SK-N-SH (cell line): ENCODE results near the gene POGZ. TPM values are rescaled to one million over a fixed set of nuclear protein-coding genes. Genes with fewer than 3 reads are reported as not detected.

Experiments used
- CTCF ChIA-PET: fragments of 300-600, 350-600 bp; formaldehyde crosslinking; extraction: SDS; loops from one replicate; lab custom pipeline; 2021; lab: Yijun Ruan, JAX
- POLR2A ChIA-PET: fragments of 350-600 bp; sonication (Branson Sonifier 250); formaldehyde crosslinking; extraction: SDS; loops from one replicate; lab custom pipeline; 2020; ENCODE audit warnings: antibody characterized with exemption, inconsistent platforms; lab: Yijun Ruan, JAX
- DNase-seq: peaks from one replicate; pipeline ENCODE4 v3.0.0; 2012
- H2AFZ ChIP-seq: fragments of 200-600 bp; sonication (generic); 2 replicates; pipeline ENCODE4 v1.8.1; 2016; ENCODE audit warnings: antibody characterized with exemption, mild to moderate bottlenecking, low read depth
- H3F3A ChIP-seq: fragments of 200-600 bp; sonication (generic); replicated peaks from 2 replicates; pipeline ENCODE3; 2016; ENCODE audit warnings: antibody characterized with exemption, mild to moderate bottlenecking; ENCODE audit not compliant: insufficient read depth
- H3K27ac ChIP-seq, 2 experiments: fragments of 200-500 bp in 1 of 2; fragments of 200-600 bp in 1 of 2; sonication (Bioruptor generic) in 1 of 2; sonication (generic), shearing (Covaris generic) in 1 of 2; 2 replicates each; pipeline versions ENCODE4 v1.5.1 to v1.6.1; 2014 to 2016; ENCODE audit warnings: low read depth in 2 of 2, inconsistent platforms in 1 of 2, low read length in 1 of 2, mild to moderate bottlenecking in 1 of 2, mixed read lengths in 1 of 2
- H3K27me3 ChIP-seq: fragments of 200-600 bp; sonication (generic), shearing (Covaris generic); 2 replicates; pipeline ENCODE4 v1.6.1; 2016; ENCODE audit warnings: mixed run types; ENCODE audit not compliant: insufficient read depth
- H3K36me3 ChIP-seq, 2 experiments: fragments of 200-500 bp in 1 of 2; fragments of 200-600 bp in 1 of 2; sonication (Bioruptor generic) in 1 of 2; sonication (generic) in 1 of 2; replicated peaks in 1 of 2; 2 replicates each; pipeline versions ENCODE3 to v1.5.1; 2014 to 2016; ENCODE audit warnings: low read length in 1 of 2, mild to moderate bottlenecking in 1 of 2; ENCODE audit not compliant: insufficient read depth in 2 of 2, control insufficient read depth in 1 of 2
- H3K4me1 ChIP-seq, 2 experiments: fragments of 200-500 bp in 1 of 2; fragments of 200-600 bp in 1 of 2; sonication (Bioruptor generic) in 1 of 2; sonication (generic), shearing (Covaris generic) in 1 of 2; 2 replicates each; pipeline versions ENCODE4 v1.5.1 to v1.6.1; 2014 to 2016; ENCODE audit warnings: low read depth in 1 of 2, low read length in 1 of 2, mixed run types in 1 of 2; ENCODE audit not compliant: insufficient read depth in 2 of 2, control insufficient read depth in 1 of 2
- H3K4me2 ChIP-seq: fragments of 200-600 bp; sonication (generic), shearing (Covaris generic); 2 replicates; pipeline ENCODE4 v1.6.1; 2017; ENCODE audit warnings: mixed run types
- H3K4me3 ChIP-seq, 2 experiments: fragments of 200-500 bp in 1 of 2; fragments of 200-600 bp in 1 of 2; sonication (Bioruptor generic) in 1 of 2; sonication (generic), shearing (Covaris generic) in 1 of 2; 2 replicates each; pipeline versions ENCODE4 v1.5.1 to v1.8.1; 2014 to 2016; ENCODE audit warnings: low read depth in 2 of 2, inconsistent platforms in 1 of 2, low read length in 1 of 2, mild to moderate bottlenecking in 1 of 2, mixed read lengths in 1 of 2, moderate library complexity in 1 of 2
- H3K79me2 ChIP-seq: fragments of 200-600 bp; sonication (generic); 2 replicates; pipeline ENCODE4 v1.8.1; 2017; ENCODE audit warnings: mild to moderate bottlenecking; ENCODE audit not compliant: insufficient read depth
- H3K9ac ChIP-seq: fragments of 200-600 bp; sonication (generic); 2 replicates; pipeline ENCODE4 v1.6.1; 2017; ENCODE audit warnings: mixed run types
- H3K9me2 ChIP-seq: fragments of 200-600 bp; sonication (generic); 2 replicates; pipeline ENCODE4 v1.6.1; 2017; ENCODE audit warnings: mixed run types
- H3K9me3 ChIP-seq: fragments of 200-600 bp; sonication (generic); 2 replicates; pipeline ENCODE4 v1.6.1; 2017; ENCODE audit warnings: mixed run types, mild to moderate bottlenecking, moderate library complexity
- H4K20me1 ChIP-seq: fragments of 200-600 bp; sonication (generic); 2 replicates; pipeline ENCODE4 v1.6.1; 2017; ENCODE audit warnings: mild to moderate bottlenecking, mixed run types; ENCODE audit not compliant: insufficient read depth
- CHD2 ChIP-seq: fragments of 150-350 bp; IDR thresholded peaks from 2 replicates; pipeline ENCODE4 v1.6.1; 2018; ENCODE audit warnings: low read length; ENCODE audit not compliant: partially characterized antibody
- CTCF ChIP-seq: fragments of 200-600 bp; sonication (generic); IDR thresholded peaks from 2 replicates; pipeline ENCODE4 v1.6.1; 2017; ENCODE audit warnings: antibody characterized with exemption, mild to moderate bottlenecking, moderate library complexity
- EP300 ChIP-seq, 2 experiments: IDR thresholded peaks; 2 replicates each; pipeline versions ENCODE4 v1.4.0 to v1.6.1; 2012; ENCODE audit warnings: borderline replicate concordance in 1 of 2, low read depth in 1 of 2, low read length in 1 of 2
- FOSL2 ChIP-seq: IDR thresholded peaks from 2 replicates; pipeline ENCODE4 v1.4.0; 2012; ENCODE audit warnings: low read depth, mild to moderate bottlenecking, moderate library complexity, borderline replicate concordance
- FOXM1 ChIP-seq: IDR thresholded peaks from 2 replicates; pipeline ENCODE4 v1.4.0; 2012; ENCODE audit warnings: low read depth, mild to moderate bottlenecking
- GABPA ChIP-seq: IDR thresholded peaks from 2 replicates; pipeline ENCODE4 v1.4.0; 2012; ENCODE audit warnings: low read depth, mild to moderate bottlenecking
- MAX ChIP-seq: IDR thresholded peaks from 2 replicates; pipeline ENCODE4 v1.4.0; 2012; ENCODE audit warnings: low read depth
- MEF2A ChIP-seq: IDR thresholded peaks from 2 replicates; pipeline ENCODE4 v1.4.0; 2012; ENCODE audit warnings: low read depth, borderline replicate concordance
- MXI1 ChIP-seq: IDR thresholded peaks from 2 replicates; pipeline ENCODE4 v1.6.1; 2012; ENCODE audit warnings: mild to moderate bottlenecking, low read depth, low read length, improper control_type of control experiment
- PBX3 ChIP-seq: IDR thresholded peaks from 2 replicates; pipeline ENCODE4; 2012
- REST ChIP-seq: IDR thresholded peaks from 2 replicates; pipeline ENCODE4 v1.6.1; 2012; ENCODE audit warnings: mild to moderate bottlenecking, low read depth, low read length, moderate library complexity
- RFX5 ChIP-seq: IDR thresholded peaks from 2 replicates; pipeline ENCODE4 v1.6.1; 2012; ENCODE audit warnings: mild to moderate bottlenecking, improper control_type of control experiment, low read length
- RXRA ChIP-seq: IDR thresholded peaks from 2 replicates; pipeline ENCODE4 v1.4.0; 2012; ENCODE audit warnings: low read depth, mild to moderate bottlenecking, borderline replicate concordance
- SIN3A ChIP-seq: IDR thresholded peaks from 2 replicates; pipeline ENCODE4 v1.6.1; 2012; ENCODE audit warnings: low read depth, mild to moderate bottlenecking, low read length, moderate library complexity, borderline replicate concordance
- TAF1 ChIP-seq: IDR thresholded peaks from 2 replicates; pipeline ENCODE4 v1.6.1; 2012; ENCODE audit warnings: low read depth, mild to moderate bottlenecking, low read length, moderate library complexity, borderline replicate concordance
- TCF12 ChIP-seq: IDR thresholded peaks from 2 replicates; pipeline ENCODE4 v1.4.0; 2012
- ZBTB33 ChIP-seq: IDR thresholded peaks from 2 replicates; pipeline ENCODE4 v1.4.0; 2012; ENCODE audit warnings: low read depth, borderline replicate concordance
- WGBS: methylation state at CpG from one replicate; pipeline ENCODE4 v1.1.6; 2017; ENCODE audit warnings: low lambda C conversion rate; 5-methylcytosine and 5-hydroxymethylcytosine counted together
- polyA plus RNA-seq, 3 experiments: library from polyadenylated mRNA; depleted of rRNA; stranded (reverse); fragments of >200 nt; gene quantifications; 2 replicates each; pipeline ENCODE4 v1.2.3, GENCODE V29; 2012

Gene POGZ
- polyA plus RNA-seq, 1 of the 3 experiments (the other 2 are of a cell fraction) = 23.9 TPM

- no peak for TF ChIP-seq PBX3
- no peak for TF ChIP-seq EP300 (IDR thresholded peaks at IDR 0.05; ENCODE audit: borderline replicate concordance in 1 of 2, low read depth in 1 of 2, low read length in 1 of 2)
- no peak for TF ChIP-seq MXI1
- no peak for TF ChIP-seq TCF12
- no peak for TF ChIP-seq TAF1
- TF ChIP-seq FOXM1 = no peak
- TF ChIP-seq MAX = no peak
- TF ChIP-seq CHD2 = no peak
Observed at GRCh38 chr1:151425103-151425502, 34.2 kb downstream of the POGZ start (continued).

- H3K27me3 ChIP-seq = no peaks in the 10 kb centered on the region
- no peak for DNase-seq
- H3K4me2 ChIP-seq = no peak overlapping the region
- H2AFZ ChIP-seq = no peak overlapping the region
- CTCF ChIA-PET = interaction anchor here (1.0 kb wide), 1 partner anchor 79 kb away, joined by 3 read pairs; no protein-coding TSS in a partner anchor
- POLR2A ChIA-PET = no interaction called here
- no peak overlapping the region for H3K4me3 ChIP-seq
- peaks cover 36 to 81% of the 10 kb centered on the region in 2 experiments for H3K36me3 ChIP-seq
- no peaks in the 10 kb centered on the region for H3K9me2 ChIP-seq
- H3K4me1 ChIP-seq = no peaks in the 10 kb centered on the region
- H3K9ac ChIP-seq = no peak overlapping the region
- H3K9me3 ChIP-seq = no peaks in the 10 kb centered on the region
- WGBS = 85% methylated on average over 5 of the region's 5 CpGs
- no peak for TF ChIP-seq MEF2A
- no peak for TF ChIP-seq ZBTB33
- TF ChIP-seq, all 33 proteins: peak for 0
- Histone ChIP-seq H3F3A (peaks cover 8% of the 10 kb centered on the region), H4K20me1 (no peaks in the 10 kb centered on the region), H3K79me2 (peaks cover 8% of the 10 kb centered on the region; the same call in 1 of the 2 replicates), H3K27ac (no peak overlapping the region)
Observed at GRCh38 chr1:151419819-151420218, 39.5 kb downstream of the POGZ start.

- Histone ChIP-seq H3K27me3 (no peaks in the 10 kb centered on the region), H3K4me2 (no peak overlapping the region), H3K9ac (no peak overlapping the region), H3K9me2 (no peaks in the 10 kb centered on the region), H3K36me3 (peaks cover 29 to 74% of the 10 kb centered on the region in 2 experiments), H3F3A (peaks cover 11% of the 10 kb centered on the region), H3K79me2 (peaks cover 14% of the 10 kb centered on the region; the same call in 1 of the 2 replicates), H3K4me3 (no peak overlapping the region), H3K27ac (no peak overlapping the region), H3K4me1 (no peaks in the 10 kb centered on the region), H4K20me1 (no peaks in the 10 kb centered on the region), H2AFZ (no peak overlapping the region), H3K9me3 (no peaks in the 10 kb centered on the region)
- CTCF ChIA-PET = interaction anchor here (1.3 kb wide), 1 partner anchor 10 kb away, joined by 3 read pairs; no protein-coding TSS in a partner anchor
- no peak for DNase-seq
- POLR2A ChIA-PET = no interaction called here
- 98% methylated on average over 3 of the region's 3 CpGs for WGBS
- no peak for TF ChIP-seq MAX
- no peak for TF ChIP-seq CTCF
- no peak for TF ChIP-seq RXRA
- TF ChIP-seq REST = no peak
- no peak for TF ChIP-seq TCF12
- TF ChIP-seq FOSL2 = no peak
- TF ChIP-seq GABPA = no peak
- TF ChIP-seq RFX5 = no peak
- no peak for TF ChIP-seq SIN3A
Observed at GRCh38 chr1:151418081-151418480, 41.2 kb downstream of the POGZ start.
